Prostate gland (tissue), 2 donors: ENCODE data around the gene CEP128. TPM values are rescaled to one million over a fixed set of nuclear protein-coding genes. Genes with fewer than 3 reads are reported as not detected.
A peak's percentile ranks its signal among the peaks of the same experiment; 100 is the strongest.

Source experiments
- DNase-seq: peaks from one replicate; pipeline ENCODE4 v3.0.0-alpha.2; 2019; ENCODE audit warnings: low spot score
- H3K27ac ChIP-seq, 2 donors: fragments of 200-600 bp; sonication (generic); 2 replicates each; pipeline ENCODE4 v1.5.1; 2017 to 2019
- H3K27me3 ChIP-seq: fragments of 200-600 bp; sonication (generic); replicated peaks from 2 replicates; pipeline ENCODE4 v1.5.1; 2019; ENCODE audit not compliant: insufficient read depth
- H3K36me3 ChIP-seq, 2 donors: fragments of 200-600 bp; sonication (generic); 1 replicate in 1 of 2; 2 replicates in 1 of 2; pipeline versions ENCODE4 v1.5.1 to v1.8.1; 2017 to 2019
- H3K4me1 ChIP-seq: fragments of 200-600 bp; sonication (generic); replicated peaks from 2 replicates; pipeline ENCODE4 v1.5.1; 2019
- H3K4me3 ChIP-seq, 2 donors: fragments of 200-600 bp; sonication (generic); 2 replicates each; pipeline ENCODE4 v1.5.1; 2017 to 2019
- H3K9me3 ChIP-seq: fragments of 200-600 bp; sonication (generic); 2 replicates; pipeline ENCODE4 v1.5.1; 2017
- POLR2A ChIP-seq: fragments of 450-650 bp; IDR thresholded peaks from one replicate; pipeline ENCODE4 v1.6.1; 2016; ENCODE audit warnings: antibody characterized with exemption, mild to moderate bottlenecking
- POLR2AphosphoS5 ChIP-seq: sonication (generic); formaldehyde crosslinking; IDR thresholded peaks from one replicate; pipeline ENCODE4 v1.6.1; 2017; ENCODE audit warnings: antibody characterized with exemption
- WGBS: methylation state at CpG from one replicate; pipeline ENCODE4 v1.1.5; 2018; 5-methylcytosine and 5-hydroxymethylcytosine counted together
- intact Hi-C: fragments of 100-400 bp; cut with DNase I; formaldehyde crosslinking; loops from one replicate; pipeline ENCODE4 v1.14.2; 2022
- total RNA-seq, 2 donors: library from RNA; depleted of rRNA; stranded (reverse); fragments of >200 nt; gene quantifications; one replicate each; pipeline ENCODE4 v1.1.0, GENCODE V29; 2016
- TF ChIP-seq, protein P1 (sequence below), 4 experiments: fragments of 200-600 bp in 2 of 4; fragments of 450-650 bp in 2 of 4; sonication (generic) in 2 of 4; IDR thresholded peaks; 1 replicate in 3 of 4; 2 replicates in 1 of 4; pipeline ENCODE4 v1.5.1; 2016 to 2019; ENCODE audit warnings: antibody characterized with exemption in 4 of 4, mild to moderate bottlenecking in 2 of 4, moderate library complexity in 2 of 4

Gene CEP128
- total RNA-seq, result 1 to 10 TPM; 6.4 to 7.3 TPM

DNA sequence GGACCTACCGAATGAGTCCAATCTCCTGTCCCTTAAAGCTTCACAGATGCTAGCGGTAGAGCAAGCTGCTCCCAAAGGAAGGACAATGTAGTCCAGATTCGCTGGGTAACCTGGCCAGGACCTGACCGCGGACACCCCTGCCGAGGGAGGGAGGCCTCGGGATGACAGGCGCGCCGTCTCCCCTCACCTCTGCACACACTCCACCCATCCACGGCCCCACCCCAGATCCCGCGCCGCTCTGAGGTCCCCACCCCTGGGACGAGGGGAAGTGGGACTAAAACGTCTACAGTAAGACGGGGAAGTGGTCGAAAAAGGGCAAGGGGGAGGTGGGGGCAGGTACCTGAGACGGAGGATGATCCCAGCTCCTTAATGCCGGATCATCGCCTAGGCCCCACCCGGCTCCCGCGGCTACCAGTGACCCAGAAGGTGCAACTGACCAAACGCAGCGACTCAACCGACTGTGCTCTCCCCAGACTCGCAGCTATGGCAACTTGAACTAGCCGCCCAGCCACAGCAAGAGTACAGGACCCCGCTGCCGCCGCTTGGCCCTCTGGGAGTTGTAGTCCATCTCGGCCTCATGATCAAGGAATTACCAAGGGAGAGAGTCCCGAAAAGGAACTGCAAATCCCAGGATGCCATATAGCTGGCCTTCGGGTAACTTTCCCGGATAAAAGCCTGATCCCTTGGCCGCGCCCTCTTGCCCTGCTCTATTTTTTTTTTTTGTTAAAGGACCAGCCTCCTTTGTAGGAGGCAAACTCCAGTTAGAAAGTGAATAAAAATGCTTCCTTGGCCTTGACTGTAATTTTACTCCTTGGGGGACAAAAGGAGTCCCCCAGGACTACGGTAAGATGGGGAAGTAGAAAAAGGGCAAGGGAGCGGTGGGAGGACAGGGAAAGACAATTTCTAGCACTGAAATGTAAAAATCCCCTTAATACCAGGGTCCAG is at the start of gene CEP128:
Gene CEP128 (minus strand): TSS at position 498 of the 945 bp plus-strand sequence.
- intact Hi-C loops, result no loop called here

DNA sequence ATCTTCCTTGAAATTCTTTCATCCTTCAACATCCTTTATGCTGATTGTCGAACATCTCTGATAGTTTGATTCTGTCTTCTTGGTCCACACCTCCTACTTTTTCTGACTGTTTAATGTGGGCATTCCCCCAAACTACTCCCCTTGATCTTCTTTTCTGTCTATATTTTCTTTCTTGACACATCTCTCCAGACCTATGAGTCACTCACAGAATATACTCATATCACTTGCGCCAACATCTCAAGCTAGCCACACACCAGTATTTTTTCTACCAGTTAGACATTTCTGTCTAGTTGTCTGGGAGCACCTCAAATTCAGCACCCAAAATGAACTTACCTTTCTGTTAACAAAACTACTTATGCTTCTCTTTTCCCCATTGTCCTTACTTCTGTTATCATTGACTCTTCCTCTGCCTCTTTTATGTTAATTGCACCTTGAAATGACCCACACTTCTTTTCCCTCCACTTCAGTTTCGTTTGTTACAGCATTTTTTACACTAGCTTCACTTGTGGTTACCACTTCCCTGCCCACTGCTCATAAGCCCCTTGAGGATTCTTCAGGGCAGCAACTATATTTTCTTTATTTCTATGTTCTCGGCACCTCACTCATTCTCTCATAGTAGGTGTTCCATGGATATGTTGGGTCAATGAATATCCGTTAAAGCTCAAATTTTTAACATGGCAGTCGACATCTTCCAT is 47.3 kb upstream of the CEP128 start:
- no peaks in the 10 kb centered on the region for H3K9me3 ChIP-seq
- H3K36me3 ChIP-seq, result no peaks in the 10 kb centered on the region
- TF ChIP-seq POLR2AphosphoS5, result no peak
- TF ChIP-seq POLR2A, result no peak
- TF ChIP-seq, protein P1, sequence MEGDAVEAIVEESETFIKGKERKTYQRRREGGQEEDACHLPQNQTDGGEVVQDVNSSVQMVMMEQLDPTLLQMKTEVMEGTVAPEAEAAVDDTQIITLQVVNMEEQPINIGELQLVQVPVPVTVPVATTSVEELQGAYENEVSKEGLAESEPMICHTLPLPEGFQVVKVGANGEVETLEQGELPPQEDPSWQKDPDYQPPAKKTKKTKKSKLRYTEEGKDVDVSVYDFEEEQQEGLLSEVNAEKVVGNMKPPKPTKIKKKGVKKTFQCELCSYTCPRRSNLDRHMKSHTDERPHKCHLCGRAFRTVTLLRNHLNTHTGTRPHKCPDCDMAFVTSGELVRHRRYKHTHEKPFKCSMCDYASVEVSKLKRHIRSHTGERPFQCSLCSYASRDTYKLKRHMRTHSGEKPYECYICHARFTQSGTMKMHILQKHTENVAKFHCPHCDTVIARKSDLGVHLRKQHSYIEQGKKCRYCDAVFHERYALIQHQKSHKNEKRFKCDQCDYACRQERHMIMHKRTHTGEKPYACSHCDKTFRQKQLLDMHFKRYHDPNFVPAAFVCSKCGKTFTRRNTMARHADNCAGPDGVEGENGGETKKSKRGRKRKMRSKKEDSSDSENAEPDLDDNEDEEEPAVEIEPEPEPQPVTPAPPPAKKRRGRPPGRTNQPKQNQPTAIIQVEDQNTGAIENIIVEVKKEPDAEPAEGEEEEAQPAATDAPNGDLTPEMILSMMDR (IDR thresholded peaks at IDR 0.05), result no peak
- no peak overlapping the region for H3K27ac ChIP-seq
- no peaks in the 10 kb centered on the region for H3K4me1 ChIP-seq
- 84% methylated on average over 6 of the region's 6 CpGs for WGBS
- intact Hi-C loops, result no loop called here
- H3K27me3 ChIP-seq, result no peaks in the 10 kb centered on the region
- DNase-seq, result no peak
- no peak overlapping the region for H3K4me3 ChIP-seq

More for the DNA sequence above, at the start of gene CEP128:
- 2% methylated on average over 39 of the region's 40 CpGs for WGBS
- H3K27me3 ChIP-seq, result no peaks in the 10 kb centered on the region
- H3K4me3 ChIP-seq, result peak within 1 kb of the TSS; percentile 50 to 60
- H3K9me3 ChIP-seq, result no peaks in the 10 kb centered on the region
- TF ChIP-seq, protein P1 (IDR thresholded peaks at IDR 0.05), result peak in 1 of 4 experiments; percentile 5
- TF ChIP-seq POLR2AphosphoS5, result peak; percentile 87
- TF ChIP-seq POLR2A, result no peak
- peak within 1 kb of the TSS in 1 of 2 donors; percentile 53 for H3K27ac ChIP-seq
- H3K4me1 ChIP-seq, result no peaks in the 10 kb centered on the region
- peak; percentile 91 for DNase-seq
- H3K36me3 ChIP-seq, result no peaks in the 10 kb centered on the region

- intact Hi-C loops, result no loop called here
- no peaks in the 10 kb centered on the region for H3K27me3 ChIP-seq
- WGBS, result 74% methylated on average over 1 of the region's 1 CpG
- H3K27ac ChIP-seq, result no peak overlapping the region
- no peak overlapping the region for H3K4me3 ChIP-seq
- no peak for DNase-seq
- H3K36me3 ChIP-seq, result no peaks in the 10 kb centered on the region
- H3K9me3 ChIP-seq, result no peaks in the 10 kb centered on the region
- no peak for TF ChIP-seq POLR2A
- TF ChIP-seq, protein P1 (IDR thresholded peaks at IDR 0.05), result no peak
- no peak for TF ChIP-seq POLR2AphosphoS5
- H3K4me1 ChIP-seq, result no peaks in the 10 kb centered on the region
Observed at GRCh38 chr14:80988192-80988591, 46.7 kb upstream of the CEP128 start.

- intact Hi-C loops, result loop anchor here (1.0 kb wide), 1 partner anchor 33 kb away; no protein-coding TSS in a partner anchor
- DNase-seq, result peak; percentile 66
- H3K27me3 ChIP-seq, result no peaks in the 10 kb centered on the region
- H3K36me3 ChIP-seq, result no peaks in the 10 kb centered on the region
- H3K27ac ChIP-seq, result no peak overlapping the region
- H3K4me3 ChIP-seq, result no peak overlapping the region
- no peaks in the 10 kb centered on the region for H3K4me1 ChIP-seq
- H3K9me3 ChIP-seq, result no peaks in the 10 kb centered on the region
- TF ChIP-seq, protein P1 (IDR thresholded peaks at IDR 0.05), result peak; percentile 53 to 87 (median 84)
- TF ChIP-seq POLR2AphosphoS5, result peak; percentile 24
- TF ChIP-seq POLR2A, result no peak
- WGBS, result 44% methylated on average over 6 of the region's 6 CpGs
Observed at GRCh38 chr14:80987235-80988032, 45.9 kb upstream of the CEP128 start.
